CD14-positive monocyte (primary cell): ENCODE results near the gene MYCBP. TPM values are rescaled to one million over a fixed set of nuclear protein-coding genes. Genes with fewer than 3 reads are reported as not detected.

Source experiments
- DNase-seq, 3 donors: peaks; one replicate each; pipeline ENCODE4 v3.0.0-alpha.2; 2011 to 2022
- H2AFZ ChIP-seq: 2 replicates; pipeline ENCODE4 v1.6.0; 2012; ENCODE audit warnings: mild to moderate bottlenecking, low read depth, low read length, inconsistent platforms; ENCODE audit not compliant: insufficient read depth, poor library complexity, severe bottlenecking
- H3K27ac ChIP-seq, 2 donors: 1 replicate in 1 of 2; 2 replicates in 1 of 2; pipeline ENCODE4 v1.5.1; 2012 to 2013; ENCODE audit warnings: low read length in 2 of 2, control low read depth in 1 of 2, inconsistent platforms in 1 of 2, low read depth in 1 of 2, mild to moderate bottlenecking in 1 of 2
- H3K27me3 ChIP-seq, 2 donors: one replicate each; pipeline versions ENCODE4 v1.6.0 to v1.6.1; 2011 to 2013; ENCODE audit warnings: low read length in 2 of 2; ENCODE audit not compliant: control insufficient read depth in 2 of 2, insufficient read depth in 2 of 2
- H3K36me3 ChIP-seq, 2 donors: replicated peaks in 1 of 2; 1 replicate in 1 of 2; 2 replicates in 1 of 2; pipeline versions ENCODE4 v1.5.1 to v1.6.1; 2012 to 2013; ENCODE audit warnings: low read length in 2 of 2, control low read depth in 1 of 2, inconsistent platforms in 1 of 2, mild to moderate bottlenecking in 1 of 2; ENCODE audit not compliant: insufficient read depth in 2 of 2, control insufficient read depth in 1 of 2
- H3K4me1 ChIP-seq, 2 donors: 1 replicate in 1 of 2; 2 replicates in 1 of 2; pipeline versions ENCODE4 v1.5.1 to v1.6.1; 2012 to 2013; ENCODE audit warnings: low read length in 2 of 2, control low read depth in 1 of 2, inconsistent platforms in 1 of 2, mild to moderate bottlenecking in 1 of 2, moderate library complexity in 1 of 2; ENCODE audit not compliant: insufficient read depth in 2 of 2, control insufficient read depth in 1 of 2
- H3K4me2 ChIP-seq: replicated peaks from 2 replicates; pipeline ENCODE3; 2012; ENCODE audit warnings: low read length, moderate library complexity, mild to moderate bottlenecking; ENCODE audit not compliant: poor library complexity, severe bottlenecking; ENCODE audit errors: extremely low read depth
- H3K4me3 ChIP-seq, 3 experiments: fragments of 200-600 bp in 1 of 3; sonication (generic) in 1 of 3; replicated peaks in 1 of 3; 1 replicate in 2 of 3; 2 replicates in 1 of 3; pipeline ENCODE4 v1.5.1; 2011 to 2013; ENCODE audit warnings: low read length in 3 of 3, mild to moderate bottlenecking in 3 of 3, control low read depth in 2 of 3, low read depth in 2 of 3, inconsistent platforms in 1 of 3, moderate library complexity in 1 of 3
- H3K79me2 ChIP-seq: 2 replicates; pipeline ENCODE4 v1.6.0; 2012; ENCODE audit warnings: mild to moderate bottlenecking, control low read depth, inconsistent platforms, low read length, moderate library complexity; ENCODE audit not compliant: insufficient read depth
- H3K9ac ChIP-seq: 2 replicates; pipeline ENCODE4 v1.6.0; 2017; ENCODE audit warnings: low read length, mild to moderate bottlenecking; ENCODE audit not compliant: insufficient read depth, poor library complexity, severe bottlenecking
- H3K9me3 ChIP-seq, 2 donors: replicated peaks in 1 of 2; 1 replicate in 1 of 2; 2 replicates in 1 of 2; pipeline versions ENCODE4 v1.5.1 to v1.6.1; 2012 to 2013; ENCODE audit warnings: low read length in 2 of 2, control low read depth in 1 of 2; ENCODE audit not compliant: control insufficient read depth in 1 of 2, insufficient read depth in 1 of 2
- H4K20me1 ChIP-seq: 2 replicates; pipeline ENCODE4 v1.6.0; 2012; ENCODE audit warnings: mild to moderate bottlenecking, low read length, control low read depth, moderate library complexity; ENCODE audit not compliant: insufficient read depth
- H3K27ac Mint-ChIP-seq, 7 donors: one replicate each; pipeline ENCODE4 v1.8.0; 2020; ENCODE audit warnings: mild to moderate bottlenecking in 7 of 7, mixed read lengths in 7 of 7, moderate library complexity in 6 of 7, inconsistent platforms in 2 of 7
- H3K27me3 Mint-ChIP-seq, 3 donors: one replicate each; pipeline ENCODE4 v1.8.0; 2021 to 2022; ENCODE audit warnings: low read depth in 3 of 3, mild to moderate bottlenecking in 3 of 3, mixed read lengths in 3 of 3, moderate library complexity in 3 of 3, inconsistent platforms in 1 of 3
- H3K36me3 Mint-ChIP-seq, 2 donors: one replicate each; pipeline ENCODE4 v1.8.0; 2020; ENCODE audit warnings: mixed read lengths in 2 of 2, inconsistent platforms in 1 of 2, mild to moderate bottlenecking in 1 of 2
- H3K4me1 Mint-ChIP-seq: one replicate; pipeline ENCODE4 v1.8.0; 2020; ENCODE audit warnings: mild to moderate bottlenecking, mixed read lengths
- H3K4me3 Mint-ChIP-seq, 2 donors: one replicate each; pipeline ENCODE4 v1.8.0; 2020; ENCODE audit warnings: mild to moderate bottlenecking in 2 of 2, mixed read lengths in 2 of 2, moderate library complexity in 1 of 2
- H3K9me3 Mint-ChIP-seq, 7 donors: one replicate each; pipeline ENCODE4 v1.8.0; 2020 to 2022; ENCODE audit warnings: mixed read lengths in 7 of 7, mild to moderate bottlenecking in 6 of 7, moderate library complexity in 6 of 7, inconsistent platforms in 2 of 7
- WGBS: methylation state at CpG from one replicate; pipeline ENCODE4 v1.1.5; 2013; ENCODE audit warnings: missing lambda C conversion rate; ENCODE audit not compliant: insufficient coverage; 5-methylcytosine and 5-hydroxymethylcytosine counted together
- intact Hi-C, 2 donors: fragments of 100-400 bp; cut with micrococcal nuclease; formaldehyde crosslinking; loops; one replicate each; pipeline versions ENCODE4 v1.15.0 to v1.15.1; 2023
- polyA plus RNA-seq, 3 donors: library from polyadenylated mRNA; depleted of rRNA in 1 of 3; unstranded in 2 of 3; stranded (reverse) in 1 of 3; fragments of 300-500 nt in 2 of 3; fragments of >200 nt in 1 of 3; fragmentation: Illumina TruSeq in 2 of 3; gene quantifications; 1 replicate in 2 of 3; 2 replicates in 1 of 3; pipeline ENCODE4 v1.2.3, GENCODE V29; 2012 to 2021
- TF ChIP-seq, protein P1 (sequence below): fragments of 200-600 bp; IDR thresholded peaks from one replicate; pipeline ENCODE4 v1.8.0; 2022; ENCODE audit warnings: antibody characterized with exemption, mild to moderate bottlenecking

Gene MYCBP
- polyA plus RNA-seq, 3 donors = 9.3 to 92.3 (median 77.2) TPM

DNA sequence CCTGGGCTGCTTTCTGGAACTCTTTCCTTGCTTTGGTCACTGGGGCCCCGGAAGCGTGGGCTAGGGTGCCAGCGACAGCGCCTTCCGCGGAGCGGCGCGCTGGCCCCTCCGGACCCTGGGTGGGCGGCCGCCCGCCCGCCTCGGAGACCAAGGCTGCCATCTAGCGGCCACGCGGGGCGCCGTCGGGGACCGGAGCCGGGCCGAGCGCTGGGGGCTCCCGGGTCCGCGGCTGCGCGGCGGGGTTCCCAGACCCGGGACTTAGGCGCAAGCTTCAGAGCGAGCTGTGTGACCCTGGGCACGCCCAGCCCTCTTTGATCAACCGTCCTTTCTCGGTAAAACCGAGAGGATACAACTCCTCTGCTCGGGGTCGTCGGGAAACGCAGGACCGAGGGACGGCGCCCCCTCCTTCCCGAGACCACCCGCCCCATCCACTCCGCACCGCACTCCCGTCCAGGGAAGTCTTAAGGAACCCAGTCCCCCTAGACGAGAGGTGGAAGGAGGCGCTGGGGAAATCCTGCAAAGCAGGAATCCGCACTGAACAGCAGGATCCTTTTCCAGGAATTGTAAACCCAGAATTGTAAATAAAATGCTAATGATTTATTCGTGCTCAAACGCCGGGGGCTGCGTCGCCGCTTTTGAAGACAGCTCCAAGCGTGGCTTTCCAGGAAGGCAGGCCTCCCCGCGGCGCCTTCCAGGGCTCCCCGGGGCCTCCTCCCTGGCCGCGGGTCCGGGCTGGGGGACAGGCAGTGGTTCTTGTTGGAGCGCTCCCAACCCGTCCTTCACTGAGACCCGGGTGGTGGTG lies 54.8 kb downstream of the MYCBP start:
- H3K4me2 ChIP-seq = peak overlapping the region; percentile 79
- H3K36me3 ChIP-seq = no peaks in the 10 kb centered on the region
- intact Hi-C loops = no loop called here

More for the DNA sequence above, 54.8 kb downstream of the MYCBP start:
- peaks cover 37 to 56% of the 10 kb centered on the region in 2 donors for H3K27me3 ChIP-seq
- Mint-ChIP-seq H3K4me1 (peaks cover 29% of the 10 kb centered on the region), H3K4me3 (peak overlapping the region; percentile 63 to 80), H3K36me3 (peaks cover 0 to 10% of the 10 kb centered on the region in 2 donors), H3K27me3 (peaks cover 47 to 57% (median 51%) of the 10 kb centered on the region in 3 donors), H3K9me3 (peaks cover 3 to 16% (median 13%) of the 10 kb centered on the region in 7 donors), H3K27ac (no peak overlapping the region)
- peak in 2 of 3 donors; percentile 5 to 16 for DNase-seq
- TF ChIP-seq, protein P1, sequence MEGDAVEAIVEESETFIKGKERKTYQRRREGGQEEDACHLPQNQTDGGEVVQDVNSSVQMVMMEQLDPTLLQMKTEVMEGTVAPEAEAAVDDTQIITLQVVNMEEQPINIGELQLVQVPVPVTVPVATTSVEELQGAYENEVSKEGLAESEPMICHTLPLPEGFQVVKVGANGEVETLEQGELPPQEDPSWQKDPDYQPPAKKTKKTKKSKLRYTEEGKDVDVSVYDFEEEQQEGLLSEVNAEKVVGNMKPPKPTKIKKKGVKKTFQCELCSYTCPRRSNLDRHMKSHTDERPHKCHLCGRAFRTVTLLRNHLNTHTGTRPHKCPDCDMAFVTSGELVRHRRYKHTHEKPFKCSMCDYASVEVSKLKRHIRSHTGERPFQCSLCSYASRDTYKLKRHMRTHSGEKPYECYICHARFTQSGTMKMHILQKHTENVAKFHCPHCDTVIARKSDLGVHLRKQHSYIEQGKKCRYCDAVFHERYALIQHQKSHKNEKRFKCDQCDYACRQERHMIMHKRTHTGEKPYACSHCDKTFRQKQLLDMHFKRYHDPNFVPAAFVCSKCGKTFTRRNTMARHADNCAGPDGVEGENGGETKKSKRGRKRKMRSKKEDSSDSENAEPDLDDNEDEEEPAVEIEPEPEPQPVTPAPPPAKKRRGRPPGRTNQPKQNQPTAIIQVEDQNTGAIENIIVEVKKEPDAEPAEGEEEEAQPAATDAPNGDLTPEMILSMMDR = peak; percentile 95
- peak overlapping the region; percentile 24 for H3K9ac ChIP-seq
- peaks cover 15 to 18% of the 10 kb centered on the region in 2 donors for H3K4me1 ChIP-seq
- no peaks in the 10 kb centered on the region for H3K79me2 ChIP-seq
- WGBS = under 1% methylated on average over 60 of the region's 70 CpGs
- no peaks in the 10 kb centered on the region for H4K20me1 ChIP-seq
- peak overlapping the region; percentile 0 to 67 (median 11) for H3K4me3 ChIP-seq
- H3K9me3 ChIP-seq = peaks cover 14 to 23% of the 10 kb centered on the region in 2 donors
- no peak overlapping the region for H3K27ac ChIP-seq
- H2AFZ ChIP-seq = peak overlapping the region; percentile 77
